Kidney glomerular epithelial cell (primary cell): ENCODE measurements around the gene AGBL4.

Source experiments
- DNase-seq: peaks from one replicate; lab custom pipeline; 2025; lab: John Stamatoyannopoulos, UW

Gene AGBL4

GRCh38 chr1:48644905-48645605 is 1378.7 kb downstream of the AGBL4 start:
- DNase-seq: no peak

GRCh38 chr1:48644190-48644900 is 1379.4 kb downstream of the AGBL4 start:
- no peak for DNase-seq

- DNase-seq: no peak
Measured at GRCh38 chr1:48643193-48643592, 1380.6 kb downstream of the AGBL4 start.

- DNase-seq: no peak
Measured at GRCh38 chr1:48640836-48641492, 1382.8 kb downstream of the AGBL4 start.

GRCh38 chr1:48629867-48630266 is 1393.9 kb downstream of the AGBL4 start:
- DNase-seq: no peak

- no peak for DNase-seq
Measured at GRCh38 chr1:48627486-48627885, 1396.3 kb downstream of the AGBL4 start.

GRCh38 chr1:48619539-48619938 is 1404.2 kb downstream of the AGBL4 start:
- peak; percentile 24 for DNase-seq

GRCh38 chr1:48617252-48617651 is 1406.5 kb downstream of the AGBL4 start:
- no peak for DNase-seq

GRCh38 chr1:48616710-48617109 is 1407.0 kb downstream of the AGBL4 start:
- DNase-seq: no peak

GRCh38 chr1:48611841-48612240 is 1411.9 kb downstream of the AGBL4 start:
- no peak for DNase-seq

GRCh38 chr1:48610628-48611542 is 1412.9 kb downstream of the AGBL4 start:
- no peak for DNase-seq

GRCh38 chr1:48608882-48609281 is 1414.9 kb downstream of the AGBL4 start:
- DNase-seq: no peak

GRCh38 chr1:48603222-48603621 is 1420.5 kb downstream of the AGBL4 start:
- no peak for DNase-seq

- no peak for DNase-seq
Measured at GRCh38 chr1:48602349-48602748, 1421.4 kb downstream of the AGBL4 start.

- DNase-seq: no peak
Measured at GRCh38 chr1:48600182-48600581, 1423.6 kb downstream of the AGBL4 start.

- no peak for DNase-seq
Measured at GRCh38 chr1:48597663-48598062, 1426.1 kb downstream of the AGBL4 start.

- peak; percentile 46 for DNase-seq
Measured at GRCh38 chr1:48596046-48596445, 1427.7 kb downstream of the AGBL4 start.

- no peak for DNase-seq
Measured at GRCh38 chr1:48595613-48596012, 1428.1 kb downstream of the AGBL4 start.

GRCh38 chr1:48592330-48592729 is 1431.4 kb downstream of the AGBL4 start:
- DNase-seq: no peak

- DNase-seq: no peak
Measured at GRCh38 chr1:48591181-48591580, 1432.6 kb downstream of the AGBL4 start.

GRCh38 chr1:48588061-48588460 is 1435.7 kb downstream of the AGBL4 start:
- no peak for DNase-seq

- no peak for DNase-seq
Measured at GRCh38 chr1:48582408-48582807, 1441.3 kb downstream of the AGBL4 start.
